ENCODE measurements around the gene PCOLCE2. TPM values are rescaled to one million over a fixed set of nuclear protein-coding genes. Genes with fewer than 3 reads are reported as not detected.

The PCOLCE2 gene
- total RNA-seq, 1 donor from 2014 or later, result 3.8 TPM

DNA sequence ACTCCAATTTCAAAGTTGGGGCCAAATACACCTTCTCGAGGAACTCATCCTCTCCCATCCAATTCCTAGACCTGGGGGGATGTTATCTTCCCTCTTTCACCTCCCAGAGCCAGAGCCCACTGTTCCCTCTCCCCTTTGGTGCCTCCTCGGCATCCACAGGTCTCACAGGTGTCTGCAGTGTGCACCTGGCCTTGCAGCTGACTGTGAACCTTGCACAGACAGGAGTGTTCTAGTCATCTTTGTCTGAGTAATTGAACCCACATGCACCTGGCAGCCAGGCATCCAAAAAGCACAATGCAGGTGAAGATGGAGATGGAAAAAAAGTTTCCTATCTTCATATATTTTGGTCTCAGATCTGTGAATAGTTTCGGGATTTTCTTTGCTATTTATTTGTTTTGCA lies 30.8 kb downstream of the PCOLCE2 start:
- TF ChIP-seq, protein P1, sequence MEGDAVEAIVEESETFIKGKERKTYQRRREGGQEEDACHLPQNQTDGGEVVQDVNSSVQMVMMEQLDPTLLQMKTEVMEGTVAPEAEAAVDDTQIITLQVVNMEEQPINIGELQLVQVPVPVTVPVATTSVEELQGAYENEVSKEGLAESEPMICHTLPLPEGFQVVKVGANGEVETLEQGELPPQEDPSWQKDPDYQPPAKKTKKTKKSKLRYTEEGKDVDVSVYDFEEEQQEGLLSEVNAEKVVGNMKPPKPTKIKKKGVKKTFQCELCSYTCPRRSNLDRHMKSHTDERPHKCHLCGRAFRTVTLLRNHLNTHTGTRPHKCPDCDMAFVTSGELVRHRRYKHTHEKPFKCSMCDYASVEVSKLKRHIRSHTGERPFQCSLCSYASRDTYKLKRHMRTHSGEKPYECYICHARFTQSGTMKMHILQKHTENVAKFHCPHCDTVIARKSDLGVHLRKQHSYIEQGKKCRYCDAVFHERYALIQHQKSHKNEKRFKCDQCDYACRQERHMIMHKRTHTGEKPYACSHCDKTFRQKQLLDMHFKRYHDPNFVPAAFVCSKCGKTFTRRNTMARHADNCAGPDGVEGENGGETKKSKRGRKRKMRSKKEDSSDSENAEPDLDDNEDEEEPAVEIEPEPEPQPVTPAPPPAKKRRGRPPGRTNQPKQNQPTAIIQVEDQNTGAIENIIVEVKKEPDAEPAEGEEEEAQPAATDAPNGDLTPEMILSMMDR (IDR thresholded peaks at IDR 0.05), result no peak
- H3K27me3 Mint-ChIP-seq (ENCODE audit: unreplicated experiment), result peaks cover 6% of the 10 kb centered on the region

DNA sequence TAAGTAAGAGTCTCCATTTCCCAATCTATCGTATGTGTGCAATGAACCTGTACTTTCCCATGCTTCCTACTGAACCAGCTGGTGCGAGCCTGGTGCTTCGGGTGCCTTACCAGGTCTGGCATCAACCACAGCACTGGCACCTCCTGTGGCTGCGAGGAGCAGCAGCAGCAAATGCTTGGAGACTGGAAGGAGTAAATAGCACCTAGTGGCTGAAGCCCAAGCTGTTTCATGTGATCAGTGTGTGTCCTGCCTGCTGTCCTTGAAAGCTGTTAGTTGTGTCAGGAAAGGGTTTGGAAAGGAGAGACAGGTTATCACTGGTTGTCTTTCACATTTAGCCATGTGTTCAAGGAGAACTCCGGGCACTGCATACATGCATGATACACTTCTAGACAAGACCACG lies 31.8 kb downstream of the PCOLCE2 start:
- no peak for DNase-seq (ENCODE audit: extremely low spot score, unreplicated experiment)
- H3K36me3 Mint-ChIP-seq (ENCODE audit: unreplicated experiment), result no peaks in the 10 kb centered on the region
- H3K4me1 Mint-ChIP-seq (ENCODE audit: unreplicated experiment), result peaks cover 6% of the 10 kb centered on the region
- H3K27me3 Mint-ChIP-seq (ENCODE audit: unreplicated experiment), result peaks cover 6% of the 10 kb centered on the region
- no peak overlapping the region for H3K4me3 Mint-ChIP-seq (ENCODE audit: unreplicated experiment)
- no peak overlapping the region for H3K27ac Mint-ChIP-seq (ENCODE audit: unreplicated experiment)
- no peaks in the 10 kb centered on the region for H3K9me3 Mint-ChIP-seq (ENCODE audit: unreplicated experiment)
- TF ChIP-seq, protein P1 (IDR thresholded peaks at IDR 0.05), result peak; percentile 26

More for the DNA sequence above, 30.8 kb downstream of the PCOLCE2 start:
- H3K27ac Mint-ChIP-seq (ENCODE audit: unreplicated experiment), result no peak overlapping the region
- H3K36me3 Mint-ChIP-seq (ENCODE audit: unreplicated experiment), result no peaks in the 10 kb centered on the region
- no peak overlapping the region for H3K4me3 Mint-ChIP-seq (ENCODE audit: unreplicated experiment)
- DNase-seq (ENCODE audit: extremely low spot score, unreplicated experiment), result no peak
- H3K4me1 Mint-ChIP-seq (ENCODE audit: unreplicated experiment), result peaks cover 11% of the 10 kb centered on the region
- H3K9me3 Mint-ChIP-seq (ENCODE audit: unreplicated experiment), result no peaks in the 10 kb centered on the region

DNA sequence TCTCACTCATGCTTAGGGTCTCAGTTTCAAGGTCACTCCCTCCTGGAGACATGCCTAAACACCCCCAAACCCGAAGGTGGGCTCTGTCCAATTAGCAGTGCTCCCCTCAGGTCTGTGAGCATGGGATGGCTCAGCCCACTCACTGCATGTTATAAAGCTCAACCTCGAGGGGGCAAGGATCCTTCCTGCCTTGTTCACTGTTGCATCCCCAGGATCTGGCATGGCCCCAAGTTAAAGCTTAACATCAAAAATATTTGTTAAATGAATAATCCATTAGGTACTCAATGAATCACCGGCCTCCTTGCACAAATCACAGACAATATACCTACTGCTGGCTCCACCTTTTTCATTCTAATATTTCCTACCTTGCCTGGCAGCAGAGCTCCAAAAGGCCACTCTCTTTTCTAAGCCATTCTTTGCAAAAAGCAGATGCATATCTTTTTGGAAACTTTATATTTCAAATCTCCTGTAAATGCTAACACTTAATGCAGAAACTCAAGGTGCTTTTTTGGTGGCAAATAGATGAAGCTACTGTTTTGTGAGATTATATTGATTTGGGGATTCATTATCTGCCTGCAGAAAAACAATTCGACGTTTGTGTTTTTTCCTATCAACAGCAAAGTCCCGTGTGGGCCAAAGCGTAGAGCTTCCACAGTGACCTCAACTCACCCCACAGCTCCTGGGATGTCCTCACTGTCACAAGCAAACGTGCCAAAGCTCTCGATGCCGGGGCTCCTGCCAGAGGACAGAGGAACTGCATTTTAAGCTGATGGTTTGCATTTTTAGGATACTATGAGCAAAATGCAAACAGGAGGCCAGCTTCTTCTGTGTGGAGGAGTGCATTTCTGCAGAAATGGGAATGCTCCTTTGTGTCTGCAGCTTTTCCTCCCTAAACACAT lies 35.4 kb downstream of the PCOLCE2 start:
- H3K27me3 Mint-ChIP-seq (ENCODE audit: unreplicated experiment), result no peaks in the 10 kb centered on the region
- H3K36me3 Mint-ChIP-seq (ENCODE audit: unreplicated experiment), result no peaks in the 10 kb centered on the region
- no peak overlapping the region for H3K27ac Mint-ChIP-seq (ENCODE audit: unreplicated experiment)
- no peak overlapping the region for H3K4me3 Mint-ChIP-seq (ENCODE audit: unreplicated experiment)
- TF ChIP-seq, protein P1 (IDR thresholded peaks at IDR 0.05), result no peak
- H3K4me1 Mint-ChIP-seq (ENCODE audit: unreplicated experiment), result peaks cover 6% of the 10 kb centered on the region
- DNase-seq (ENCODE audit: extremely low spot score, unreplicated experiment), result no peak
- H3K9me3 Mint-ChIP-seq (ENCODE audit: unreplicated experiment), result no peaks in the 10 kb centered on the region

DNA sequence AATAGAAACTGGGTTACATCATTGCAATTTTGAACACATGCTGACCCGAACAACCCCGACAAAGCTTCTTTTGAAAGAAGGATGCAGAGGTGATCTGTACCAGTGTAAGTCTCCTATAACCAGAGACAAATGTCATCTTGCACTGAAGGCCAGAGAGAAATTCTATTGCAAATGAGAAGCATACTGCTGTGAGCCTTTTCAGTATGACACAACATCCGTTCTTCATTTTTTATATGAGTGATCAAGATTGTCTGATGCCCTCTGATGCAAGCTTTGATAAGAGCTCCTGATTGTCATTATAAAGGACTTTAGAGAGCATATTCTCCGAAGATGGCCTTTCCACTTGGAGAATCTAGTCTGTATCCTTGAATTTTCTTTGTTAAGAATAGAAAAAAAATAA lies 36.9 kb downstream of the PCOLCE2 start:
- no peak for DNase-seq (ENCODE audit: extremely low spot score, unreplicated experiment)
- no peaks in the 10 kb centered on the region for H3K9me3 Mint-ChIP-seq (ENCODE audit: unreplicated experiment)
- TF ChIP-seq, protein P1 (IDR thresholded peaks at IDR 0.05), result no peak
- H3K4me3 Mint-ChIP-seq (ENCODE audit: unreplicated experiment), result no peak overlapping the region
- H3K27me3 Mint-ChIP-seq (ENCODE audit: unreplicated experiment), result no peaks in the 10 kb centered on the region
- no peaks in the 10 kb centered on the region for H3K36me3 Mint-ChIP-seq (ENCODE audit: unreplicated experiment)
- peaks cover 6% of the 10 kb centered on the region for H3K4me1 Mint-ChIP-seq (ENCODE audit: unreplicated experiment)
- no peak overlapping the region for H3K27ac Mint-ChIP-seq (ENCODE audit: unreplicated experiment)

DNA sequence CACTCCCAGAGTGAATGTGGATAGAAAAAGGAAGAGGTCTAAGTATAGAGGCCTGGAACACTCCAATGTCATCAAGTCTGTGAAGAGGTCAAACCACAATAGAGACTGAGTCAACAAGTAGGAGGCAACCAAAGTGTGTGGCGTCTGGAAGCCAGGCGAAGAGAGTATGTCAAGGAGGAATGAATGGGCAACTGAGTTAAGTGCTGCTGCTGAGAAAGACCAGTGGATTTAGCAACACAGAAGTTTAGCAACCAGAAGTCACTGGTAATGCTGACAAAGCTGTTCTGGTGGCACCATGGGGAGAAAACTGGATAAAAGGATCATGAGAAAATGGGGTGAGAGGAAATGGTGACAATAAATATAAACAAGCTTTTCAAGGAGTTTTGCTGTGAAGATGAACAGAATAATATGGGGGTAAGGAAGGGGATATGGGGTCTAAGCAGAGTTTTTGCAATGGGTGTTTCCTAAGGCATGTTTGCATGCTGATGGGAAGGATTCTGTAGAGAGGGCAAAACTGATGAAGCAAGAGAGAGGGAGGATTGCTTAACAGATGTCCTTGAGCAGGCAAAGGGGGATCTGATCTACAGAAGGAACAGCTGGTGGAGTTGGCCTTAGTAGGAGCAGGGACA lies 38.4 kb downstream of the PCOLCE2 start:
- H3K27me3 Mint-ChIP-seq (ENCODE audit: unreplicated experiment), result no peaks in the 10 kb centered on the region
- H3K36me3 Mint-ChIP-seq (ENCODE audit: unreplicated experiment), result no peaks in the 10 kb centered on the region
- H3K27ac Mint-ChIP-seq (ENCODE audit: unreplicated experiment), result no peak overlapping the region
- H3K9me3 Mint-ChIP-seq (ENCODE audit: unreplicated experiment), result no peaks in the 10 kb centered on the region
- peaks cover 6% of the 10 kb centered on the region for H3K4me1 Mint-ChIP-seq (ENCODE audit: unreplicated experiment)
- H3K4me3 Mint-ChIP-seq (ENCODE audit: unreplicated experiment), result no peak overlapping the region
- TF ChIP-seq, protein P1 (IDR thresholded peaks at IDR 0.05), result no peak
- DNase-seq (ENCODE audit: extremely low spot score, unreplicated experiment), result no peak

Data from osteocyte (in vitro differentiated cells).